ENCODE measurements around the gene OAS3. TPM values are rescaled to one million over a fixed set of nuclear protein-coding genes. Genes with fewer than 3 reads are reported as not detected.

OAS3 gene
- 1.0 and 1.6 TPM in 2 replicates for total RNA-seq

GRCh38 chr12:112937741-112938719 is at the start of gene OAS3:
OAS3 (plus strand) TSS chr12:112938474; CDS start chr12:112938531, 57 bp downstream.

GRCh38 chr12:112906712-112907414 is 31.4 kb upstream of the OAS3 start, which contains the start of gene OAS1:
OAS1 (plus strand) TSS chr12:112906962; CDS start chr12:112907040, 78 bp downstream.

GRCh38 chr12:112978163-112979040 is 40.1 kb downstream of the OAS3 start, which contains the start of gene OAS2:
OAS2 (plus strand) TSS chr12:112978519; CDS start chr12:112978609, 90 bp downstream.

Other genes starting within 250 kb of the OAS3 start
- gene RPH3A, start 146.7 kb upstream of the OAS3 start, total RNA-seq: not detected in 2 replicates
- 0.28 and 0.65 TPM in 2 replicates for gene OAS1, start 31.5 kb upstream of the OAS3 start, total RNA-seq
- gene OAS2, start 40.0 kb downstream of the OAS3 start, total RNA-seq: 0.55 and 0.71 TPM in 2 replicates
- gene DTX1, start 118.3 kb downstream of the OAS3 start, total RNA-seq: 0.18 TPM in 1 of 2 replicates, not detected in the other
- gene RASAL1, start 197.3 kb downstream of the OAS3 start, total RNA-seq: not detected in 2 replicates
- not detected in 2 replicates for gene CFAP73, start 211.2 kb downstream of the OAS3 start, total RNA-seq
- 25.2 and 30.2 TPM in 2 replicates for gene DDX54, start 247.0 kb downstream of the OAS3 start, total RNA-seq
- gene RITA1, start 247.2 kb downstream of the OAS3 start, total RNA-seq: 9.7 and 17.7 TPM in 2 replicates